Measurements from ENCODE around the gene PRPF38B. TPM values are rescaled to one million over a fixed set of nuclear protein-coding genes. Genes with fewer than 3 reads are reported as not detected.
"Not testable (repeated sequence)": the region's sequence is repeated elsewhere in the genome, so short reads cannot be mapped to it uniquely, and the experiment has no call there.

Gene PRPF38B
- total RNA-seq, 1 experiment from 2014 or later, result 20.9 TPM

- DNase-seq, result no peak
- Histone ChIP-seq H3K36me3 (no peaks in the 10 kb centered on the region), H3K27me3 (no peaks in the 10 kb centered on the region), H3K9me3 (0 out of 2 replicates have a peak, but pooled peaks cover 6% of the 10 kb centered on the region), H3K4me3 (no peak overlapping the region)
Observed at GRCh38 chr1:108669679-108670078, 22.4 kb upstream of the PRPF38B start.

GRCh38 chr1:108670131-108670773 is 21.9 kb upstream of the PRPF38B start:
- no peaks in the 10 kb centered on the region for H3K36me3 ChIP-seq
- H3K27me3 ChIP-seq, result no peaks in the 10 kb centered on the region
- DNase-seq, result no peak
- H3K4me3 ChIP-seq, result no peak overlapping the region
- H3K9me3 ChIP-seq, result 0 out of 2 replicates have a peak, but pooled peaks cover 6% of the 10 kb centered on the region

DNA sequence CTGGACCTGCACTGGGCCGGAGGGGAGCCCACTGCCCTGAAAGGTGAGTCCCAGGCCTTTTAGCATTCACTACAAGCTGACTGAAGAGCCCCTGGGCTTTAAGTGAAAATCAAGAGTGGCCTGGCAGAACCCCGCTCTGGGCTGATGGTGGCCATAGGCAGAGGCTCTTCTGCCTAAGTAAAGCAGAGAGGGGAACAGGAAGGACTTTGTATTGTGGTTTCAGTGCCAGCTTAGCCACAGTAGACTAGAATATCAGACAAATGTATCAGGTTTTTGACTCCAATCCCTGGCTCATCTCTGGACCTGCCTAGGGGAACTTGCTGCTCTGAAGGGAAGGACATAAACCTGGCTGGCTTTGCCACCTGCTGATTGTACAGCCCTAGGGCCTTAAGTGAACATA is 21.0 kb upstream of the PRPF38B start:
- DNase-seq, result no peak
- 0 out of 2 replicates have a peak, but pooled peaks cover 6% of the 10 kb centered on the region for H3K9me3 ChIP-seq
- no peaks in the 10 kb centered on the region for H3K36me3 ChIP-seq
- no peaks in the 10 kb centered on the region for H3K27me3 ChIP-seq
- H3K4me3 ChIP-seq, result no peak overlapping the region

DNA sequence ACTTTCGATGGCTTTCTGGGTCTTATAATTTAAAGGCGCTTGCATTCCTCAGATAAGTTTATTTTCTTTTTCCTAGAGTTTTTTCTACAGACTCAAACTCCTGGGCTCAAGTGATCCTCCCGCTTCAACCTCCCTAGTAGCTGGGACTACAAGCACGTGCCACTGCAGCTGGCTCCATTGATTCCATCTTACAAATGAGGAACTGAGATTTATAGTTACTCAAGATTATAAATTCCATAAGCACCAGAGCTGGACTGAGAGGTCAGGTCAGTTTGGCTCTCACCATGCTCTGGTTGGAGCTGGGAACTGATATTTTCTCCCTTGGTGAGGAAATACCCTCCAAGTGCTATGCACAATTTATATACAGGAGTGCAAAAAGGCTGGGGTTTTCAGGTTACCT is 13.4 kb upstream of the PRPF38B start:
- no peaks in the 10 kb centered on the region for H3K27me3 ChIP-seq

GRCh38 chr1:108679586-108680213 is 12.4 kb upstream of the PRPF38B start:
- H3K36me3 ChIP-seq, result no peaks in the 10 kb centered on the region
- DNase-seq, result no peak
- no peaks in the 10 kb centered on the region for H3K9me3 ChIP-seq
- H3K4me3 ChIP-seq, result no peak overlapping the region
- no peaks in the 10 kb centered on the region for H3K27me3 ChIP-seq

More for the DNA sequence above, 13.4 kb upstream of the PRPF38B start:
- H3K9me3 ChIP-seq, result no peaks in the 10 kb centered on the region
- H3K36me3 ChIP-seq, result no peaks in the 10 kb centered on the region
- H3K4me3 ChIP-seq, result no peak overlapping the region
- DNase-seq, result no peak

- not testable (repeated sequence) for DNase-seq, H3K36me3 ChIP-seq, H3K9me3 ChIP-seq, H3K27me3 ChIP-seq, H3K4me3 ChIP-seq
Observed at GRCh38 chr1:108681701-108682100, 10.4 kb upstream of the PRPF38B start.

GRCh38 chr1:108685529-108685928 is 6.6 kb upstream of the PRPF38B start:
- DNase-seq, result no peak
- Histone ChIP-seq H3K27me3 (0 out of 2 replicates have a peak, but pooled peaks cover 2% of the 10 kb centered on the region), H3K9me3 (no peaks in the 10 kb centered on the region), H3K4me3 (no peak overlapping the region), H3K36me3 (no peaks in the 10 kb centered on the region)

DNA sequence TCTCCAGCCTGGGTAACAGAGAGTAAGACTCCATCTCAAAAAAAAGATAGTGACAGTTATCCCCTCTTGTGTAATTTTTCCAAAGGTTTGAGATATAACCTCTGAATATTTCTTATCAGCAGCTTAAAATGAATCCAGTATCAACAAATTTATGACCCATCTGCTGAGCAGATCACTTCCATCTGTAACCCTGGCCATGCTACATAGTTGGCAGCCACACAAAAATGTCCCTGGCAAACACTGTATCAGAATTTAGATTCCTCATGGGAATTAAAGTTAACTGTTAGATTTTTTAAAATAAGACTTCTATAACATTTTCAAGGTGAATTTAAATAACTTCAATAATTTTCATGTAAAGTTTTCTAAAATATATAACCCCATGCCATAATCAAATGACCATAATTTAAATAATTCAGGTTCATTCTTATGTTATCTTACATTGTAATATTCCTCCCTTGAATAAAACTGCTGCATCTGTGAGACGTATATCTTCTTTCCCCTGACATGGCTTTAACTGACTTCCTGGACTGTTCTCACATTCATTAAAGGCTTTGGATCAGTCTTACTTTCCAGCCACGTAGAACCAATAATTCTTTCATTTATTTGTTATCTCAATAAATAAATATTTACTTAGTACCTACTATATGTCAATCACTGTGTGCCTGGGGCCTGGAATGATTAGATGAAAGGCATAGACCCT is 5.3 kb upstream of the PRPF38B start:
- no peak overlapping the region for H3K4me3 ChIP-seq
- DNase-seq, result peak; percentile 51
- no peaks in the 10 kb centered on the region for H3K36me3 ChIP-seq
- 0 out of 2 replicates have a peak, but pooled peaks cover 2% of the 10 kb centered on the region for H3K27me3 ChIP-seq
- H3K9me3 ChIP-seq, result no peaks in the 10 kb centered on the region; the same call in 1 of the 2 replicates

- H3K4me3 ChIP-seq, result peak overlapping the region; percentile 84
- no peaks in the 10 kb centered on the region for H3K27me3 ChIP-seq
- H3K9me3 ChIP-seq, result no peaks in the 10 kb centered on the region; the same call in 1 of the 2 replicates
- peaks cover 41% of the 10 kb centered on the region for H3K36me3 ChIP-seq
- DNase-seq, result no peak
Observed at GRCh38 chr1:108691128-108691941, 775 bp upstream of the PRPF38B start.

GRCh38 chr1:108692724-108693655 is 880 bp downstream of the PRPF38B start:
- DNase-seq, result peak; percentile 59
- Histone ChIP-seq H3K27me3 (no peaks in the 10 kb centered on the region), H3K9me3 (no peaks in the 10 kb centered on the region; the same call in 1 of the 2 replicates), H3K36me3 (peaks cover 58% of the 10 kb centered on the region), H3K4me3 (peak overlapping the region; percentile 84)

DNA sequence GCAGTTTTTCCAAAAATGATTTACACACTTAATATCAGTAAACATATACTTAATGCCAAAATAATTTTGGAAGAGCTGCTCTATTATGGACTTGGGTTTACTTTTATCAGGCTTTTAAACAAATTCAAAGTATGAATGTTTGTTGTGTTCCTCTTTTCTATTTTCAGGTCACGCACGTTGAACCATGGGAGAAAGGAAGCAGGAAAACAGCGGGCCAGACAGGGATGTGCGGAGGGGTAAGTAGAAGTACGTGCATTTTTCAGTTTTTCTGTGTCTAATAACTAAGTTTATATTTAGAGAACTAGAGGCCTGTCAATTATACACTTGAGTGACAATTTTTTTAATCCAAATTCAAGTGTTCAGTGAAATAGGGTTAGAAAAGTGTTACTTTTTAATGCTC is 3.4 kb downstream of the PRPF38B start:
- Histone ChIP-seq H3K9me3 (no peaks in the 10 kb centered on the region; the same call in 1 of the 2 replicates), H3K4me3 (peak overlapping the region; percentile 84; the same call in 1 of the 2 replicates), H3K27me3 (no peaks in the 10 kb centered on the region), H3K36me3 (peaks cover 83% of the 10 kb centered on the region)
- DNase-seq, result no peak

- Histone ChIP-seq H3K9me3 (no peaks in the 10 kb centered on the region), H3K36me3 (peaks cover 81% of the 10 kb centered on the region), H3K27me3 (no peaks in the 10 kb centered on the region), H3K4me3 (no peak overlapping the region)
- no peak for DNase-seq
Observed at GRCh38 chr1:108699375-108700332, 7.5 kb downstream of the PRPF38B start.

- Histone ChIP-seq H3K9me3 (no peaks in the 10 kb centered on the region), H3K4me3 (no peak overlapping the region), H3K27me3 (no peaks in the 10 kb centered on the region), H3K36me3 (peaks cover 64% of the 10 kb centered on the region)
- DNase-seq, result no peak
Observed at GRCh38 chr1:108701176-108701849, 9.2 kb downstream of the PRPF38B start.

DNA sequence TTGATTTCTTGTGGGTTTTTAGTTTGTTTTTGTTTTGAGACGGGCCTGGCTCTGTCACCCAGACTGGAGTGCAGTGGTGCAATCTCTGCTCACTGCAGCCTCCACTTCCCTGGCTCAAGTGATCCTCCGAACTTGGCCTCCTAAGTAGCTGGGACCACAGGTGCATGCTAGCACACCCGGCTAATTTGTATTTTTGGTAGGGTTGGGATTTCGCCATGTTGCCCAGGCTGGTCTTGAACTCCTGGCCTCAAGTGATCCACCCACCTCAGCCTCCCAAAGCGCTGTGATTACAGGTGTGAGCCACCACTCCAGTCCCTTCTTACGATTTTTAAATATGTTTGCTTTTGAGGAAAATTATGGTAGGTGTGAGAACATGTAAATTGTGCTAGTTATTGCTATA is 10.0 kb downstream of the PRPF38B start:
- not testable (repeated sequence) for H3K9me3 ChIP-seq, H3K4me3 ChIP-seq, H3K27me3 ChIP-seq, DNase-seq
- H3K36me3 ChIP-seq, result peaks cover 56% of the 10 kb centered on the region

Data from MG63 (cell line).